GM12878 (cell line): ENCODE measurements around the gene ASB14. TPM values are rescaled to one million over a fixed set of nuclear protein-coding genes. Genes with fewer than 3 reads are reported as not detected.

ENCODE experiments used
- ATAC-seq: fragments of 200-7000 bp; cut with Tn5 transposase; 3 replicates; pipeline ENCODE4 v1.9.1; 2020; ENCODE audit warnings: mild to moderate bottlenecking, moderate library complexity
- BruUV-seq: library from RNA; stranded (reverse); fragments of 400-500 nt; replicated peaks from 2 replicates; lab custom pipeline; 2021; lab: Mats Ljungman, UMichigan
- CTCF ChIA-PET: fragments of 300-600 bp; sonication (Branson Sonifier 250); formaldehyde crosslinking; extraction: SDS; loops from one replicate; lab custom pipeline; 2021; ENCODE audit warnings: inconsistent platforms; lab: Yijun Ruan, JAX
- POLR2A ChIA-PET: fragments of 350-600 bp; formaldehyde crosslinking; extraction: SDS; loops from one replicate; lab custom pipeline; 2021; ENCODE audit warnings: inconsistent platforms; lab: Charles Lee
- RAD21 ChIA-PET: fragments of 300-600 bp; sonication (Branson Sonifier 250); formaldehyde crosslinking; loops from one replicate; lab custom pipeline; 2023; ENCODE audit warnings: antibody characterized with exemption; ENCODE audit not compliant: unreplicated experiment; lab: Charles Lee
- SMC1A ChIA-PET: fragments of 300-600 bp; sonication (Branson Sonifier 250); formaldehyde crosslinking; loops from one replicate; lab custom pipeline; 2023; ENCODE audit not compliant: unreplicated experiment, uncharacterized antibody; lab: Charles Lee
- DNase-seq: peaks from one replicate; pipeline ENCODE4 v3.0.0-alpha.2; 2011; ENCODE audit warnings: low read depth, low spot score
- FAIRE-seq: peaks from 3 replicates; lab custom pipeline; 2011; peaks lifted over from hg19 to GRCh38; lab: Jason Lieb, UNC
- H2AFZ ChIP-seq: 2 replicates; pipeline ENCODE4 v1.6.0; 2011; ENCODE audit warnings: low read depth, low read length, control low read depth; ENCODE audit not compliant: control insufficient read depth
- H3K27ac ChIP-seq: 2 replicates; pipeline ENCODE4 v1.5.1; 2011; ENCODE audit warnings: control low read depth; ENCODE audit not compliant: control insufficient read depth, insufficient read depth
- H3K27me3 ChIP-seq, 2 experiments: replicated peaks in 1 of 2; 2 replicates each; pipeline versions ENCODE4 v1.6.0 to v1.6.1; 2011; ENCODE audit warnings: low read length in 1 of 2; ENCODE audit not compliant: control insufficient read depth in 2 of 2, insufficient read depth in 2 of 2
- H3K36me3 ChIP-seq, 2 experiments: 2 replicates each; pipeline ENCODE4 v1.5.1; 2011; ENCODE audit warnings: low read length in 1 of 2; ENCODE audit not compliant: control insufficient read depth in 2 of 2, insufficient read depth in 2 of 2
- H3K4me1 ChIP-seq: 2 replicates; pipeline ENCODE4 v1.6.1; 2011; ENCODE audit warnings: mild to moderate bottlenecking, low read length, moderate library complexity, mixed read lengths; ENCODE audit not compliant: control insufficient read depth, insufficient read depth
- H3K4me2 ChIP-seq: 2 replicates; pipeline ENCODE4 v1.6.0; 2011; ENCODE audit warnings: control low read depth; ENCODE audit not compliant: control insufficient read depth, insufficient read depth
- H3K4me3 ChIP-seq: fragments of 200-600 bp; sonication (generic); 2 replicates; pipeline ENCODE4 v1.5.1; 2016
- H3K79me2 ChIP-seq: 2 replicates; pipeline ENCODE4 v1.6.0; 2011; ENCODE audit warnings: low read length; ENCODE audit not compliant: control insufficient read depth, insufficient read depth
- H3K9ac ChIP-seq: 2 replicates; pipeline ENCODE4 v1.8.0; 2011; ENCODE audit warnings: low read length, control low read depth, mixed read lengths; ENCODE audit not compliant: control insufficient read depth, insufficient read depth
- H3K9me3 ChIP-seq: replicated peaks from 3 replicates; pipeline ENCODE4 v1.5.1; 2011; ENCODE audit warnings: mild to moderate bottlenecking, low read length; ENCODE audit not compliant: control insufficient read depth, insufficient read depth
- H4K20me1 ChIP-seq: 2 replicates; pipeline ENCODE4 v1.6.0; 2011; ENCODE audit not compliant: control insufficient read depth, insufficient read depth
- ATF2 ChIP-seq: IDR thresholded peaks from 2 replicates; pipeline ENCODE4 v1.6.1; 2012; ENCODE audit warnings: low read length, inconsistent platforms
- BCL3 ChIP-seq: IDR thresholded peaks from 2 replicates; pipeline ENCODE4 v1.6.1; 2011; ENCODE audit warnings: borderline replicate concordance, low read depth, mild to moderate bottlenecking, moderate library complexity, low read length; ENCODE audit not compliant: insufficient read depth, poor library complexity, severe bottlenecking
- CBX5 ChIP-seq: sonication (generic); IDR thresholded peaks from 2 replicates; pipeline ENCODE4 v1.6.1; 2016; ENCODE audit warnings: low read depth, moderate library complexity, mild to moderate bottlenecking, inconsistent platforms
- HCFC1 ChIP-seq: fragments of 150-350 bp; IDR thresholded peaks from 2 replicates; pipeline ENCODE4 v1.6.1; 2014; ENCODE audit warnings: low read length
- KDM1A ChIP-seq: fragments of 200-600 bp; sonication (generic); IDR thresholded peaks from 2 replicates; pipeline ENCODE4 v1.6.1; 2016; ENCODE audit warnings: borderline replicate concordance
- MYC ChIP-seq: IDR thresholded peaks from 2 replicates; pipeline ENCODE4 v1.6.1; 2011; ENCODE audit warnings: mild to moderate bottlenecking, low read length, moderate library complexity, inconsistent platforms; ENCODE audit not compliant: insufficient read depth, insufficient replicate concordance, insufficient read length, severe bottlenecking
- NFIC ChIP-seq: IDR thresholded peaks from 2 replicates; pipeline ENCODE4 v1.6.1; 2012; ENCODE audit warnings: low read depth, mild to moderate bottlenecking, inconsistent platforms, low read length, moderate library complexity
- NR2C2 ChIP-seq: IDR thresholded peaks from 2 replicates; pipeline ENCODE4 v1.6.1; 2011; ENCODE audit warnings: borderline replicate concordance, low read depth; ENCODE audit not compliant: control insufficient read depth, insufficient read length
- PBX3 ChIP-seq: IDR thresholded peaks from 2 replicates; pipeline ENCODE4 v1.6.1; 2011; ENCODE audit warnings: mild to moderate bottlenecking, low read depth, low read length, moderate library complexity; ENCODE audit not compliant: insufficient replicate concordance
- PML ChIP-seq: IDR thresholded peaks from 2 replicates; pipeline ENCODE4 v1.6.1; 2012; ENCODE audit warnings: low read length, inconsistent platforms
- REST ChIP-seq: IDR thresholded peaks from 2 replicates; pipeline ENCODE4 v1.6.1; 2012; ENCODE audit warnings: mild to moderate bottlenecking, low read depth, low read length
- RUNX3 ChIP-seq: IDR thresholded peaks from 2 replicates; pipeline ENCODE4 v1.6.1; 2012; ENCODE audit warnings: low read length, inconsistent platforms
- SMARCA5 ChIP-seq: fragments of 450-650 bp; IDR thresholded peaks from 2 replicates; pipeline ENCODE4 v1.6.1; 2017; ENCODE audit warnings: mild to moderate bottlenecking
- SRF ChIP-seq, 2 experiments: IDR thresholded peaks; 2 replicates each; pipeline ENCODE4 v1.6.1; 2011; ENCODE audit warnings: low read depth in 2 of 2, low read length in 2 of 2, mild to moderate bottlenecking in 1 of 2, moderate library complexity in 1 of 2
- STAT1 ChIP-seq: fragments of 450-650 bp; conservative IDR thresholded peaks from 2 replicates; pipeline ENCODE4 v1.6.1; 2014; ENCODE audit warnings: antibody characterized with exemption, mild to moderate bottlenecking
- WGBS: methylation state at CpG from one replicate; pipeline ENCODE4 v1.1.6; 2016; ENCODE audit warnings: low lambda C conversion rate; ENCODE audit not compliant: insufficient replicate concordance, insufficient coverage; ENCODE audit errors: missing lambda C conversion rate; 5-methylcytosine and 5-hydroxymethylcytosine counted together
- in situ Hi-C: fragments of 300-500 bp; cut with MboI; formaldehyde crosslinking; loops from 9 replicates; pipeline ENCODE4 v1.14.3; 2018; ENCODE audit warnings: mixed read lengths
- intact Hi-C: fragments of 100-400 bp; cut with micrococcal nuclease; formaldehyde crosslinking; loops from one replicate; pipeline ENCODE4 v1.14.2; 2022; ENCODE audit not compliant: unreplicated experiment
- polyA plus RNA-seq, 11 experiments: library from polyadenylated mRNA; depleted of rRNA in 4 of 11; unstranded in 6 of 11; stranded (reverse) in 5 of 11; fragments of >200 nt; fragmentation: Nextera tagmentation in 4 of 11; fragmentation: Illumina TruSeq in 1 of 11; extraction: Ambion mirVana in 4 of 11; extraction: Trizol in 1 of 11; gene quantifications; 1 replicate in 1 of 11; 2 replicates in 10 of 11; pipeline versions ENCODE4 v1.2.1 to v1.2.3, GENCODE V29; 2011 to 2016; ENCODE audit warnings: inconsistent platforms in 2 of 11, missing spikeins in 2 of 11, low read depth in 1 of 11
- total RNA-seq, 4 experiments: library from RNA; depleted of rRNA in 3 of 4; stranded (reverse); fragments of >200 nt in 3 of 4; fragmentation: Illumina TruSeq in 1 of 4; extraction: Trizol in 1 of 4; gene quantifications; 2 replicates each; pipeline versions ENCODE4 v1.2.1 to v1.2.3, GENCODE V29; 2013 to 2021

ASB14 gene
- total and polyA plus RNA-seq, 10 of the 15 experiments (the other 5 are each of a cell fraction or from before 2014, with no cell fraction given), result 0.18 to 0.63 (median 0.21) TPM; not detected in 6

- H3K9me3 ChIP-seq, result no peaks in the 10 kb centered on the region; the same call in 2 of the 3 replicates
- no peak overlapping the region for H3K4me2 ChIP-seq
- SMC1A ChIA-PET, result no interaction called here
- no peaks in the 10 kb centered on the region for H3K4me1 ChIP-seq
- ATAC-seq (no peak), DNase-seq (no peak), FAIRE-seq (no peak)
- no peaks in the 10 kb centered on the region for H3K79me2 ChIP-seq
- no peak overlapping the region for H3K27ac ChIP-seq
- no TSS peak for BruUV-seq
- intact Hi-C loops (no loop called here), in situ Hi-C loops (no loop called here)
- no peaks in the 10 kb centered on the region for H4K20me1 ChIP-seq
- CTCF ChIA-PET, result no interaction called here
- no peak overlapping the region for H3K4me3 ChIP-seq
- no peak overlapping the region for H3K9ac ChIP-seq
- RAD21 ChIA-PET, result no interaction called here
- POLR2A ChIA-PET, result interaction anchor here (0.6 kb wide), 1 partner anchor 94 kb away, joined by 4 read pairs; no protein-coding TSS in a partner anchor
- 0% methylated on average over 2 of the region's 2 CpGs for WGBS
- H2AFZ ChIP-seq, result no peak overlapping the region
- H3K36me3 ChIP-seq, result no peaks in the 10 kb centered on the region
- H3K27me3 ChIP-seq, result no peaks in the 10 kb centered on the region
- TF ChIP-seq SMARCA5 (no peak), BCL3 (no peak), SRF (IDR thresholded peaks at IDR 0.05; ENCODE audit: low read depth in 2 of 2, low read length in 2 of 2) (no peak), HCFC1 (no peak), CBX5 (no peak), NR2C2 (no peak), KDM1A (no peak), REST (no peak), NFIC (no peak), MYC (no peak), RUNX3 (no peak), STAT1 (no peak), PBX3 (no peak), ATF2 (no peak), PML (no peak)
Measured at GRCh38 chr3:57287205-57287604, 5.3 kb downstream of the ASB14 start.
